Trophoblast cell (in vitro differentiated cells and primary cell): ENCODE data around the gene GLIS1.

ENCODE experiments used
- DNase-seq, 2 donors: peaks; one replicate each; pipeline ENCODE4 v3.0.0-alpha.2; 2016
- H2AFZ ChIP-seq: 2 replicates; pipeline ENCODE4 v1.6.1; 2013; ENCODE audit warnings: low read length, moderate library complexity, mild to moderate bottlenecking; ENCODE audit not compliant: insufficient read depth, poor library complexity
- H2AK5ac ChIP-seq: 2 replicates; pipeline ENCODE4 v1.6.1; 2013; ENCODE audit warnings: mild to moderate bottlenecking, low read length
- H2BK120ac ChIP-seq: 2 replicates; pipeline ENCODE4 v1.6.1; 2013; ENCODE audit warnings: low read length, mild to moderate bottlenecking, moderate library complexity; ENCODE audit not compliant: insufficient read depth, poor library complexity
- H2BK12ac ChIP-seq: 2 replicates; pipeline ENCODE4 v1.6.1; 2013; ENCODE audit warnings: mild to moderate bottlenecking, low read length, moderate library complexity
- H2BK5ac ChIP-seq: 2 replicates; pipeline ENCODE4 v1.6.1; 2013; ENCODE audit warnings: low read length, low read depth, moderate library complexity, mild to moderate bottlenecking; ENCODE audit not compliant: poor library complexity
- H3K14ac ChIP-seq: 2 replicates; pipeline ENCODE4 v1.6.1; 2013; ENCODE audit warnings: mild to moderate bottlenecking, low read length
- H3K18ac ChIP-seq: 2 replicates; pipeline ENCODE4 v1.6.1; 2013; ENCODE audit warnings: mild to moderate bottlenecking, low read length
- H3K23ac ChIP-seq: 2 replicates; pipeline ENCODE4 v1.6.1; 2013; ENCODE audit warnings: low read length
- H3K27ac ChIP-seq: 2 replicates; pipeline ENCODE4 v1.5.1; 2013; ENCODE audit warnings: low read depth, mild to moderate bottlenecking, inconsistent platforms, low read length, moderate library complexity
- H3K27me3 ChIP-seq: 2 replicates; pipeline ENCODE4 v1.6.1; 2013; ENCODE audit warnings: inconsistent platforms, mild to moderate bottlenecking, low read length, moderate library complexity; ENCODE audit not compliant: insufficient read depth
- H3K36me3 ChIP-seq, 2 experiments: 1 replicate in 1 of 2; 2 replicates in 1 of 2; pipeline ENCODE4 v1.6.1; 2013; ENCODE audit warnings: low read length in 2 of 2, mild to moderate bottlenecking in 2 of 2, moderate library complexity in 1 of 2; ENCODE audit not compliant: insufficient read depth in 2 of 2, control insufficient read depth in 1 of 2
- H3K4ac ChIP-seq: 2 replicates; pipeline ENCODE4 v1.6.1; 2013; ENCODE audit warnings: low read depth, mild to moderate bottlenecking, low read length, moderate library complexity
- H3K4me1 ChIP-seq, 2 experiments: 1 replicate in 1 of 2; 2 replicates in 1 of 2; pipeline ENCODE4 v1.6.1; 2013; ENCODE audit warnings: low read length in 2 of 2, mild to moderate bottlenecking in 2 of 2, moderate library complexity in 1 of 2; ENCODE audit not compliant: insufficient read depth in 2 of 2, control insufficient read depth in 1 of 2
- H3K4me2 ChIP-seq: 2 replicates; pipeline ENCODE4 v1.6.1; 2013; ENCODE audit warnings: inconsistent platforms, mild to moderate bottlenecking, low read length, moderate library complexity
- H3K4me3 ChIP-seq: 2 replicates; pipeline ENCODE4 v1.5.1; 2013; ENCODE audit warnings: mild to moderate bottlenecking, low read depth, low read length, inconsistent platforms
- H3K79me1 ChIP-seq: one replicate; pipeline ENCODE4 v1.6.1; 2013; ENCODE audit warnings: low read length
- H3K79me2 ChIP-seq: 2 replicates; pipeline ENCODE4 v1.6.1; 2013; ENCODE audit warnings: low read length, mild to moderate bottlenecking; ENCODE audit not compliant: control insufficient read depth, insufficient read depth, poor library complexity
- H3K9ac ChIP-seq: 2 replicates; pipeline ENCODE4 v1.6.1; 2013; ENCODE audit warnings: mild to moderate bottlenecking, low read length
- H3K9me3 ChIP-seq: 2 replicates; pipeline ENCODE4 v1.6.1; 2013; ENCODE audit warnings: low read depth, mild to moderate bottlenecking, control low read depth, inconsistent platforms, low read length; ENCODE audit not compliant: insufficient read depth
- H4K12ac ChIP-seq: 2 replicates; pipeline ENCODE4 v1.6.1; 2013; ENCODE audit warnings: low read depth, mild to moderate bottlenecking, low read length, moderate library complexity
- H4K8ac ChIP-seq: 2 replicates; pipeline ENCODE4 v1.6.1; 2013; ENCODE audit warnings: low read depth, mild to moderate bottlenecking, low read length, moderate library complexity
- H4K91ac ChIP-seq: one replicate; pipeline ENCODE4 v1.6.1; 2013; ENCODE audit warnings: low read depth, mild to moderate bottlenecking, low read length, moderate library complexity
- WGBS: extraction: QIAGEN DNeasy Blood & Tissue Kit; methylation state at CpG from one replicate; pipeline ENCODE4 v1.1.7; 2013; ENCODE audit warnings: missing lambda C conversion rate; ENCODE audit not compliant: insufficient read length, insufficient coverage; ENCODE audit errors: extremely low coverage; 5-methylcytosine and 5-hydroxymethylcytosine counted together

The GLIS1 gene

GRCh38 chr1:53677486-53677885 is 61.5 kb downstream of the GLIS1 start:
- Histone ChIP-seq H3K18ac (no peak overlapping the region), H3K27me3 (no peaks in the 10 kb centered on the region), H3K27ac (no peak overlapping the region), H4K12ac (no peak overlapping the region), H3K9me3 (no peaks in the 10 kb centered on the region), H3K4me3 (no peak overlapping the region), H4K8ac (no peak overlapping the region), H3K4me2 (no peak overlapping the region), H2AK5ac (no peak overlapping the region), H2BK5ac (no peak overlapping the region), H3K36me3 (no peaks in the 10 kb centered on the region), H3K14ac (no peak overlapping the region), H3K9ac (no peak overlapping the region), H4K91ac (no peak overlapping the region), H2BK120ac (no peak overlapping the region), H3K4me1 (no peaks in the 10 kb centered on the region), H2AFZ (no peak overlapping the region), H3K79me1 (no peaks in the 10 kb centered on the region), H3K4ac (no peak overlapping the region), H3K23ac (no peak overlapping the region), H2BK12ac (no peak overlapping the region), H3K79me2 (no peaks in the 10 kb centered on the region)
- no CpG with 5 or more reads among the region's 15 CpGs for WGBS
- DNase-seq = no peak

GRCh38 chr1:53672785-53673184 is 66.2 kb downstream of the GLIS1 start:
- H4K12ac ChIP-seq = no peak overlapping the region
- no peaks in the 10 kb centered on the region for H3K9me3 ChIP-seq
- no peak overlapping the region for H2BK5ac ChIP-seq
- DNase-seq = no peak
- H3K79me1 ChIP-seq = no peaks in the 10 kb centered on the region
- H3K27ac ChIP-seq = no peak overlapping the region
- no peak overlapping the region for H3K4me2 ChIP-seq
- no peak overlapping the region for H2BK120ac ChIP-seq
- H3K4me3 ChIP-seq = no peak overlapping the region
- H3K18ac ChIP-seq = no peak overlapping the region
- H3K9ac ChIP-seq = no peak overlapping the region
- H2BK12ac ChIP-seq = no peak overlapping the region
- H3K14ac ChIP-seq = no peak overlapping the region
- H3K36me3 ChIP-seq = no peaks in the 10 kb centered on the region
- no peak overlapping the region for H2AFZ ChIP-seq
- no peak overlapping the region for H3K23ac ChIP-seq
- no peak overlapping the region for H3K4ac ChIP-seq
- H3K4me1 ChIP-seq = no peaks in the 10 kb centered on the region
- H3K79me2 ChIP-seq = no peaks in the 10 kb centered on the region
- H3K27me3 ChIP-seq = no peaks in the 10 kb centered on the region
- WGBS = no CpG with 5 or more reads among the region's 9 CpGs
- H4K91ac ChIP-seq = no peak overlapping the region
- no peak overlapping the region for H2AK5ac ChIP-seq
- H4K8ac ChIP-seq = no peak overlapping the region

- H3K14ac ChIP-seq = no peak overlapping the region
- no peak overlapping the region for H2AFZ ChIP-seq
- H3K79me1 ChIP-seq = no peaks in the 10 kb centered on the region
- no peak overlapping the region for H3K9ac ChIP-seq
- H2BK12ac ChIP-seq = no peak overlapping the region
- no peaks in the 10 kb centered on the region for H3K9me3 ChIP-seq
- no peak overlapping the region for H2BK120ac ChIP-seq
- no peak overlapping the region for H2BK5ac ChIP-seq
- H3K23ac ChIP-seq = no peak overlapping the region
- no peaks in the 10 kb centered on the region for H3K79me2 ChIP-seq
- no peaks in the 10 kb centered on the region for H3K27me3 ChIP-seq
- H3K27ac ChIP-seq = no peak overlapping the region
- no peak overlapping the region for H4K8ac ChIP-seq
- no peak overlapping the region for H2AK5ac ChIP-seq
- no peaks in the 10 kb centered on the region for H3K36me3 ChIP-seq
- H3K4me1 ChIP-seq = no peaks in the 10 kb centered on the region
- H3K4me2 ChIP-seq = no peak overlapping the region
- H4K91ac ChIP-seq = no peak overlapping the region
- H3K4ac ChIP-seq = no peak overlapping the region
- WGBS = no CpG with 5 or more reads among the region's 5 CpGs
- H3K4me3 ChIP-seq = no peak overlapping the region
- no peak overlapping the region for H3K18ac ChIP-seq
- no peak overlapping the region for H4K12ac ChIP-seq
- DNase-seq = no peak
These were observed 66.7 kb downstream of the GLIS1 start for GRCh38 chr1:53672243-53672642.

- Histone ChIP-seq H3K23ac (no peak overlapping the region), H3K18ac (no peak overlapping the region), H2BK5ac (no peak overlapping the region), H4K91ac (no peak overlapping the region), H3K4ac (no peak overlapping the region), H3K79me1 (no peaks in the 10 kb centered on the region), H3K14ac (no peak overlapping the region), H3K79me2 (no peaks in the 10 kb centered on the region), H3K9ac (no peak overlapping the region), H2AFZ (no peak overlapping the region), H2AK5ac (no peak overlapping the region), H3K4me2 (no peak overlapping the region), H3K27me3 (no peaks in the 10 kb centered on the region), H2BK120ac (no peak overlapping the region), H3K9me3 (no peaks in the 10 kb centered on the region), H4K12ac (no peak overlapping the region), H3K36me3 (no peaks in the 10 kb centered on the region), H3K4me1 (no peaks in the 10 kb centered on the region), H4K8ac (no peak overlapping the region), H2BK12ac (no peak overlapping the region), H3K27ac (no peak overlapping the region), H3K4me3 (no peak overlapping the region)
- WGBS = no CpG with 5 or more reads among the region's 3 CpGs
- no peak for DNase-seq
These were observed 69.3 kb downstream of the GLIS1 start for GRCh38 chr1:53669621-53670191.
